Sigmoid colon (tissue), 7 donors: Measurements from ENCODE around the gene BLCAP. TPM values are rescaled to one million over a fixed set of nuclear protein-coding genes. Genes with fewer than 3 reads are reported as not detected.

Source experiments
- DNase-seq: peaks from one replicate; pipeline ENCODE4 v3.0.0-alpha.2; 2019
- H3K27ac ChIP-seq, 4 donors: fragments of 200-600 bp; sonication (generic); one replicate each; pipeline ENCODE4 v1.5.1; 2016 to 2019; ENCODE audit warnings: mild to moderate bottlenecking in 1 of 4
- H3K27me3 ChIP-seq, 3 donors: fragments of 200-600 bp; sonication (generic); one replicate each; pipeline ENCODE4 v1.5.1; 2019; ENCODE audit warnings: mild to moderate bottlenecking in 1 of 3
- H3K36me3 ChIP-seq, 4 donors: fragments of 200-600 bp; sonication (generic); one replicate each; pipeline ENCODE4 v1.5.1; 2016 to 2019
- H3K4me1 ChIP-seq, 4 donors: fragments of 200-600 bp; sonication (generic); one replicate each; pipeline ENCODE4 v1.5.1; 2017 to 2019
- H3K4me3 ChIP-seq, 4 donors: fragments of 200-600 bp; sonication (generic); one replicate each; pipeline ENCODE4 v1.5.1; 2017 to 2019; ENCODE audit warnings: mild to moderate bottlenecking in 2 of 4, moderate library complexity in 1 of 4
- H3K9me3 ChIP-seq, 4 donors: fragments of 200-600 bp in 3 of 4; sonication (generic) in 3 of 4; one replicate each; pipeline versions ENCODE4 v1.5.1 to v1.6.1; 2013 to 2019
- EP300 ChIP-seq, 4 donors: sonication (generic); formaldehyde crosslinking; IDR thresholded peaks; one replicate each; pipeline ENCODE4 v1.6.1; 2017; ENCODE audit warnings: antibody characterized with exemption in 4 of 4
- POLR2A ChIP-seq, 2 donors: fragments of 450-650 bp; IDR thresholded peaks; one replicate each; pipeline ENCODE4 v1.6.1; 2016; ENCODE audit warnings: antibody characterized with exemption in 2 of 2, mild to moderate bottlenecking in 2 of 2, moderate library complexity in 2 of 2
- POLR2AphosphoS5 ChIP-seq, 4 donors: sonication (generic); formaldehyde crosslinking; IDR thresholded peaks; one replicate each; pipeline ENCODE4 v1.6.1; 2017; ENCODE audit warnings: antibody characterized with exemption in 4 of 4
- WGBS, 2 donors: extraction: QIAGEN DNeasy Blood & Tissue Kit; methylation state at CpG; one replicate each; pipeline ENCODE4 v1.1.7; 2013; 5-methylcytosine and 5-hydroxymethylcytosine counted together
- intact Hi-C: fragments of 100-400 bp; cut with DNase I; formaldehyde crosslinking; loops from one replicate; pipeline ENCODE4 v1.15.1; 2023
- polyA plus RNA-seq, 3 donors: library from polyadenylated mRNA; stranded (reverse); fragments of 200-250 nt; gene quantifications; one replicate each; pipeline ENCODE4 v1.2.3, GENCODE V29; 2013
- total RNA-seq, 4 donors: library from RNA; depleted of rRNA; stranded (reverse); fragments of >200 nt; gene quantifications; one replicate each; pipeline ENCODE4 v1.1.0, GENCODE V29; 2016
- TF ChIP-seq, protein P1 (sequence below), 4 experiments: fragments of 450-650 bp in 3 of 4; fragments of 200-600 bp in 1 of 4; IDR thresholded peaks; one replicate each; pipeline ENCODE4 v1.5.1; 2016 to 2019; ENCODE audit warnings: antibody characterized with exemption in 4 of 4, mild to moderate bottlenecking in 3 of 4, moderate library complexity in 2 of 4
- donor health status: healthy with polysubstance abuse.
- donor health status: Bipolar disorder and iron deficiency.
- donor health status: healthy.

Gene BLCAP
- total and polyA plus RNA-seq, 7 donors, result 40.2 to 68.7 (median 56.5) TPM

DNA sequence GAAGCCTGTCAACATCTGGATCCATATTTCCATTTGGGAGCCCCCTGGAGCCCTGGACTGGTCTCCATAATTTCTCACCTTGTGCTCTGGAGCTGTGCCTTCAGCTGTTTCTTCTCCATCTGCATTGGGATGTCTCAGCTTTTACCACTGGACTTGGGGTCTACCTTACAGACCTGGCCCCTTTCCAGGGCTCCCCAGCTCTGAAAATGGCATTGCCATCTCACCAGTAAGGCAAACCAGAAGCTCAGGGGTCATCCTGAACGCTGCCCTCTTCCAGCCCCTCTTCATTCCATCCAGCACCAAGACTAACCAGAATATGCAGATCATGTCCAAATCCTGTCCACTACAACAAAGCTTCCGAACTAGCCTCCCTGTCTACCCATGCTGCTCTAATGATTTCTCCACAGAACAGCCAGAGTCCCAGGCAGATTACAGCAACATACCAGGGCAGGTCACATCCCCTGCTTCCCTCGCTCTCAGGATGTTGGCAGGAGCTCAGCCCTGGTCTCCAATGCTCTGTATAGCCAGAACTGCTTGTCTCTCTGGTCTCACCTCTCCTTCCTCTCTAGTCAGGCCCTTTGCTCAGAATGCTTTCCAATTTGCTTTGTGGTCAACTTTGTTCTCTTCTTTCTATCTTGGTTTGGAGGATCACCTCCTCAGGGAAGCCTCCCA is 24.3 kb downstream of the BLCAP start:
- DNase-seq, result peak; percentile 57
- no peak for TF ChIP-seq EP300 (IDR thresholded peaks at IDR 0.05)
- peak in 1 of 4 donors; percentile 3 for TF ChIP-seq POLR2AphosphoS5 (IDR thresholded peaks at IDR 0.05)

DNA sequence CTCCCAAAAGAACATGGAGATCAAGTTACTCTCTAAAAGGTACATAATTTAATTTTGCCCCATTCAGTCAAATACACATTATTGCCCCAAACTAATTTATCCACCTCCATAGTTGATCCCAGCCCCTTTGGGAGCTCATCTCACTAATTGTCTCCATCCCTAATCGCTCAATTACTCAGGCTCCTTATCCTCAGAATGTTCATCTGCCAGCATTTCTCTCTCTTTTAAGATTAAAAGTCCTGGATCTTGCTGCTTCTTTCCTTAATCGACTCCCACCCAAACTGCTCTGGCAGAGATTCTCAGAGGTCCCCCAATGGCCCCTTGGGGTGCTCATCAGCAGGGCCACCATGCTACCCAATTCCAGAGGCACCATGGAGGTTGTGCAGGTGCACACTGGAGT is 25.0 kb downstream of the BLCAP start:
- peaks cover 0 to 5% (median 0%) of the 10 kb centered on the region in 4 donors for H3K4me1 ChIP-seq
- H3K36me3 ChIP-seq, result peaks cover 0 to 4% (median 0%) of the 10 kb centered on the region in 4 donors
- 96 to 97% methylated on average over 2 of the region's 2 CpGs for WGBS, 2 donors
- H3K27ac ChIP-seq, result no peak overlapping the region
- H3K9me3 ChIP-seq, result no peaks in the 10 kb centered on the region
- no peaks in the 10 kb centered on the region for H3K27me3 ChIP-seq
- intact Hi-C loops, result no loop called here
- peak in 1 of 4 donors; percentile 4 for TF ChIP-seq POLR2AphosphoS5 (IDR thresholded peaks at IDR 0.05)
- TF ChIP-seq, protein P1, sequence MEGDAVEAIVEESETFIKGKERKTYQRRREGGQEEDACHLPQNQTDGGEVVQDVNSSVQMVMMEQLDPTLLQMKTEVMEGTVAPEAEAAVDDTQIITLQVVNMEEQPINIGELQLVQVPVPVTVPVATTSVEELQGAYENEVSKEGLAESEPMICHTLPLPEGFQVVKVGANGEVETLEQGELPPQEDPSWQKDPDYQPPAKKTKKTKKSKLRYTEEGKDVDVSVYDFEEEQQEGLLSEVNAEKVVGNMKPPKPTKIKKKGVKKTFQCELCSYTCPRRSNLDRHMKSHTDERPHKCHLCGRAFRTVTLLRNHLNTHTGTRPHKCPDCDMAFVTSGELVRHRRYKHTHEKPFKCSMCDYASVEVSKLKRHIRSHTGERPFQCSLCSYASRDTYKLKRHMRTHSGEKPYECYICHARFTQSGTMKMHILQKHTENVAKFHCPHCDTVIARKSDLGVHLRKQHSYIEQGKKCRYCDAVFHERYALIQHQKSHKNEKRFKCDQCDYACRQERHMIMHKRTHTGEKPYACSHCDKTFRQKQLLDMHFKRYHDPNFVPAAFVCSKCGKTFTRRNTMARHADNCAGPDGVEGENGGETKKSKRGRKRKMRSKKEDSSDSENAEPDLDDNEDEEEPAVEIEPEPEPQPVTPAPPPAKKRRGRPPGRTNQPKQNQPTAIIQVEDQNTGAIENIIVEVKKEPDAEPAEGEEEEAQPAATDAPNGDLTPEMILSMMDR (IDR thresholded peaks at IDR 0.05), result no peak
- no peak for TF ChIP-seq EP300 (IDR thresholded peaks at IDR 0.05)
- H3K4me3 ChIP-seq, result no peak overlapping the region
- DNase-seq, result peak; percentile 27

More for the DNA sequence above, 24.3 kb downstream of the BLCAP start:
- H3K4me1 ChIP-seq, result peaks cover 0 to under 1% (median 0%) of the 10 kb centered on the region in 4 donors
- 92 to 93% methylated on average over 3 of the region's 3 CpGs for WGBS, 2 donors
- no peaks in the 10 kb centered on the region for H3K9me3 ChIP-seq
- no peaks in the 10 kb centered on the region for H3K27me3 ChIP-seq
- no peak overlapping the region for H3K4me3 ChIP-seq
- H3K36me3 ChIP-seq, result peaks cover 0 to 6% (median under 1%) of the 10 kb centered on the region in 4 donors
- intact Hi-C loops, result no loop called here
- no peak overlapping the region for H3K27ac ChIP-seq

DNA sequence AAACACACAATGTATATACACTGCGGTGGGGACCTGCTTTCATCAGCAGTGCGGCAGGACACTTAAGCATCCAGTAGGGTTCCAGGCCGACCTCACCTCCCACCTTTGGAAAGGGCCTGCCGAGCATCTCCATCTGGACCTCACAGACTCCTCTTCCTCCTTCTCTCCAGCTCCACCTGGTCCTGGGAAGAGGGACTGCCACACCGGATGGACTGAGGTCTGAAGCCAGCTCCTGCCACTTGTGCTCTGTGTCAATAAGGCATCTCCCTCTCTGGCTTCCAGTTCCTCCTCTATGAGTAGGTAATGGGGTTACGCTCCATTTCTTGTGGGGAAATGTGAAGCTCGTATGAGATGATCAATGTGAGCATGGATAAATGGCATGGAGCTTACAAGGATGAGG is 25.7 kb downstream of the BLCAP start:
- Histone ChIP-seq H3K9me3 (no peaks in the 10 kb centered on the region), H3K4me3 (no peak overlapping the region), H3K4me1 (peaks cover 0 to 5% (median 0%) of the 10 kb centered on the region in 4 donors), H3K36me3 (peaks cover 0 to 4% (median 0%) of the 10 kb centered on the region in 4 donors), H3K27ac (no peak overlapping the region), H3K27me3 (no peaks in the 10 kb centered on the region)
- intact Hi-C loops, result no loop called here
- TF ChIP-seq POLR2AphosphoS5 (IDR thresholded peaks at IDR 0.05) (no peak), EP300 (IDR thresholded peaks at IDR 0.05) (no peak), POLR2A (IDR thresholded peaks at IDR 0.05) (no peak)
- 88% methylated on average over 7 of the region's 7 CpGs for WGBS, 2 donors
- DNase-seq, result peak; percentile 56

DNA sequence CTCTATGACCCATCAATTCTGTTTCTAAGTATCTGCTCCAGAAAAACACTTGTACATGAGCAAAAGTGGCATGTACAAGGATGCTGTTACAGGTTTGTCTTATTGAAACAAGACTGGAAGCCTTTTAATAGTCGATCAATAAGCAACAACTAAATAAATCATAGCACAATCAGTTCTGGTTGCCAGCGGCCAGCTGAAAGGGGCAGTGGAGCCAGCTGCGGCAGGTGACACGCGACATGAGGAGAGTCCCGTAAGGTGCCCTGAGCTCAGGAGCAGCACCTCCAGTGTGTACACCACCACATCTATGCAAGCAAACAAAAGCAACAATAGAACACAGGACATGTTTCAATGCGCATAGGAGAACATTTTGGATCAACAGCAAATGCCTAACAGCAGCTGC is 27.4 kb downstream of the BLCAP start:
- no peak for TF ChIP-seq EP300 (IDR thresholded peaks at IDR 0.05)
- DNase-seq, result peak; percentile 37
- Histone ChIP-seq H3K9me3 (no peaks in the 10 kb centered on the region), H3K27ac (no peak overlapping the region), H3K4me3 (no peak overlapping the region), H3K27me3 (no peaks in the 10 kb centered on the region), H3K36me3 (peaks cover 0 to 4% (median 2%) of the 10 kb centered on the region in 4 donors), H3K4me1 (peaks cover 0 to 5% (median 0%) of the 10 kb centered on the region in 4 donors)
- WGBS, 2 donors, result 94 to 95% methylated on average over 7 of the region's 7 CpGs
- intact Hi-C loops, result no loop called here

DNA sequence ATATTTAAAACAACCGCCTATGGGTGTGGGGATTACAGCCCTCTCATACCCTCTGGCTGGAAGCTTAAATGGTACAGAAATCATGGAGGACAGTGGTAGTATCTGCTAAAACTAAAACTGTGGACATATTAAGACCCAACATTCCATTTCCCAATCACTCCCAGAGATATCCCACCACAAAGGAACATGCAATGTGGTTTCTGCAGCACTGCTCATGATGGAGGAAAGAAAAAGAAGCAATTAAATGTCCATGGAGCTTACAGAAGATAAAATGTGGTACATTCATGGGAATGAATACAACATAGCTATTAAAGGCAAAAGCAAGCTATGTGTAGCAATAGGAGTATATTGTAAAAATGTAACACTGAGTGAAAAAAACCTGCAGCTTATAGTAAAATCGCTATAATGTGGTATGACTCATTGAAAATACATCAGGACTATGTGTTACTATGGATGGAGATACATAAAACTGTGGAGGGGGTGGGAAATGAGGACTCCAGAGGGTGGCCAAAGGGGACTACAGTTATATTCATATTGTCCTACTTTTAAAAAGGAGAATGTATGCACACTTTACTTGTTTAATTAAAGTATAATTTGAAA is 29.5 kb downstream of the BLCAP start:
- no peaks in the 10 kb centered on the region for H3K27me3 ChIP-seq
- TF ChIP-seq POLR2A (IDR thresholded peaks at IDR 0.05), result no peak
- TF ChIP-seq, protein P1 (IDR thresholded peaks at IDR 0.05), result no peak
- no peak for TF ChIP-seq POLR2AphosphoS5 (IDR thresholded peaks at IDR 0.05)
- no peak for TF ChIP-seq EP300 (IDR thresholded peaks at IDR 0.05)
- intact Hi-C loops, result no loop called here
- H3K27ac ChIP-seq, result no peak overlapping the region
- H3K4me1 ChIP-seq, result peaks cover 0 to 5% (median 0%) of the 10 kb centered on the region in 4 donors
- H3K9me3 ChIP-seq, result no peaks in the 10 kb centered on the region
- peaks cover 0 to 11% (median 4%) of the 10 kb centered on the region in 4 donors for H3K36me3 ChIP-seq
- H3K4me3 ChIP-seq, result no peak overlapping the region
- no peak for DNase-seq
- WGBS, 2 donors, result 83 to 85% methylated on average over 2 of the region's 2 CpGs

DNA sequence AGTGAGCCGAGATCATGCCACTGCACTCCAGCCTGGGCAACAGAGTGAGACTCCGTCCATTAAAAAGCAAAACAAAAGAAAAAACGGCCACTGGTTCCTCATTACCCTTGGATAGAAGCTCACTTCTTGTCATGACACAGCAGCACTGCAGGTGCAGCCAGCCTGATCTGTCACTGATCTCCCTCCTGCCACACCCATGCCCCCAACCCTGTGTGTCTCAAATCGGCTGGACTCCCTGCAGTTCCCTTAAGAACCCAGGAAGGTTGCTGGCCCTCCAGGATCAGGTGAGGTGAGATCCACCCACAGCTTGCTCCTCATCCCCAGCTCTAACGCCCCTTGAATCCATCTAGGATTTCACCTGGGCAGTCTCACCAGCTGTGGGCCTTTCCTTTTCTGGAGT is 32.9 kb downstream of the BLCAP start:
- no peaks in the 10 kb centered on the region for H3K9me3 ChIP-seq
- peak; percentile 27 for DNase-seq
- H3K27me3 ChIP-seq, result no peaks in the 10 kb centered on the region
- intact Hi-C loops, result no loop called here
- 82 to 83% methylated on average over 5 of the region's 5 CpGs for WGBS, 2 donors
- H3K4me3 ChIP-seq, result no peak overlapping the region
- peaks cover 0 to 11% (median 2%) of the 10 kb centered on the region in 4 donors for H3K36me3 ChIP-seq
- TF ChIP-seq POLR2AphosphoS5 (IDR thresholded peaks at IDR 0.05) (no peak), EP300 (IDR thresholded peaks at IDR 0.05) (no peak), POLR2A (IDR thresholded peaks at IDR 0.05) (no peak)
- TF ChIP-seq, protein P1 (IDR thresholded peaks at IDR 0.05), result no peak
- no peak overlapping the region for H3K27ac ChIP-seq
- peaks cover 0 to 5% (median 0%) of the 10 kb centered on the region in 4 donors for H3K4me1 ChIP-seq
